Osteocyte (in vitro differentiated cells): ENCODE results near the gene C9orf153. TPM values are rescaled to one million over a fixed set of nuclear protein-coding genes. Genes with fewer than 3 reads are reported as not detected.
A peak's percentile ranks its signal among the peaks of the same experiment; 100 is the strongest.

Source experiments
- DNase-seq: peaks from one replicate; pipeline ENCODE4 v3.0.0; 2021; ENCODE audit warnings: mixed read lengths; ENCODE audit not compliant: unreplicated experiment; ENCODE audit errors: extremely low spot score
- H3K27ac Mint-ChIP-seq: one replicate; pipeline ENCODE4 v1.8.0; 2021; ENCODE audit warnings: mild to moderate bottlenecking, mixed read lengths; ENCODE audit not compliant: unreplicated experiment
- H3K27me3 Mint-ChIP-seq: one replicate; pipeline ENCODE4 v1.8.0; 2021; ENCODE audit warnings: mixed read lengths; ENCODE audit not compliant: unreplicated experiment
- H3K36me3 Mint-ChIP-seq: one replicate; pipeline ENCODE4 v1.8.0; 2021; ENCODE audit warnings: mixed read lengths; ENCODE audit not compliant: unreplicated experiment
- H3K4me1 Mint-ChIP-seq: one replicate; pipeline ENCODE4 v1.8.0; 2021; ENCODE audit warnings: mixed read lengths; ENCODE audit not compliant: unreplicated experiment
- H3K4me3 Mint-ChIP-seq: one replicate; pipeline ENCODE4 v1.8.0; 2021; ENCODE audit warnings: mild to moderate bottlenecking, moderate library complexity, mixed read lengths; ENCODE audit not compliant: unreplicated experiment
- H3K9me3 Mint-ChIP-seq: one replicate; pipeline ENCODE4 v1.8.0; 2021; ENCODE audit warnings: mixed read lengths; ENCODE audit not compliant: unreplicated experiment
- CTCF ChIP-seq: fragments of 200-600 bp; sonication (generic); IDR thresholded peaks from 2 replicates; pipeline ENCODE4 v1.5.0; 2021; ENCODE audit warnings: antibody characterized with exemption, mild to moderate bottlenecking, moderate library complexity
- total RNA-seq: library from RNA; stranded (reverse); gene quantifications from 2 replicates; pipeline ENCODE4 v1.2.1, GENCODE V29; 2021

Gene C9orf153
- total RNA-seq, 1 donor from 2014 or later = 0.40 TPM

- Mint-ChIP-seq H3K9me3 (no peaks in the 10 kb centered on the region), H3K27ac (no peak overlapping the region)
- TF ChIP-seq CTCF = no peak
These were observed 26.8 kb upstream of the C9orf153 start for GRCh38 chr9:86286278-86286677.

GRCh38 chr9:86285261-86285660, 25.8 kb upstream of the C9orf153 start:
- H3K9me3 Mint-ChIP-seq = no peaks in the 10 kb centered on the region
- no peak for DNase-seq
- H3K4me3 Mint-ChIP-seq = no peak overlapping the region
- no peaks in the 10 kb centered on the region for H3K27me3 Mint-ChIP-seq
- H3K36me3 Mint-ChIP-seq = peaks cover 14% of the 10 kb centered on the region
- H3K27ac Mint-ChIP-seq = no peak overlapping the region
- no peak for TF ChIP-seq CTCF
- H3K4me1 Mint-ChIP-seq = peaks cover 15% of the 10 kb centered on the region

More at GRCh38 chr9:86286278-86286677, 26.8 kb upstream of the C9orf153 start:
- Mint-ChIP-seq H3K27me3 (no peaks in the 10 kb centered on the region), H3K4me3 (no peak overlapping the region), H3K36me3 (peaks cover 18% of the 10 kb centered on the region), H3K4me1 (peaks cover 9% of the 10 kb centered on the region)
- no peak for DNase-seq

- Mint-ChIP-seq H3K36me3 (peaks cover 14% of the 10 kb centered on the region), H3K27me3 (no peaks in the 10 kb centered on the region), H3K27ac (peak overlapping the region; percentile 92), H3K4me1 (peaks cover 29% of the 10 kb centered on the region), H3K4me3 (peak overlapping the region; percentile 89), H3K9me3 (no peaks in the 10 kb centered on the region)
- no peak for TF ChIP-seq CTCF
- no peak for DNase-seq
These were observed 23.6 kb upstream of the C9orf153 start for GRCh38 chr9:86282979-86283535.

GRCh38 chr9:86282077-86282978, 22.9 kb upstream of the C9orf153 start, which contains the start of gene ISCA1:
ISCA1 (minus strand) TSS chr9:86282538; CDS start chr9:86282458, 80 bp downstream.
- peaks cover 12% of the 10 kb centered on the region for H3K36me3 Mint-ChIP-seq

More at GRCh38 chr9:86282077-86282978, 22.9 kb upstream of the C9orf153 start, which contains the start of gene ISCA1:
- Mint-ChIP-seq H3K9me3 (no peaks in the 10 kb centered on the region), H3K4me3 (peak within 1 kb of the TSS; percentile 89), H3K27me3 (no peaks in the 10 kb centered on the region), H3K4me1 (peaks cover 34% of the 10 kb centered on the region), H3K27ac (peak within 1 kb of the TSS; percentile 92)
- TF ChIP-seq CTCF = no peak
- peak; percentile 98 for DNase-seq
